GM12878 (cell line): ENCODE results near the gene IGLL5. TPM values are rescaled to one million over a fixed set of nuclear protein-coding genes. Genes with fewer than 3 reads are reported as not detected.
A peak's percentile ranks its signal among the peaks of the same experiment; 100 is the strongest.

Experiments used
- BACH1 ChIP-seq: fragments of 450-650 bp; IDR thresholded peaks from 2 replicates; pipeline ENCODE4 v1.6.1; 2017; ENCODE audit warnings: mild to moderate bottlenecking, borderline replicate concordance
- CBX5 ChIP-seq: sonication (generic); IDR thresholded peaks from 2 replicates; pipeline ENCODE4 v1.6.1; 2016; ENCODE audit warnings: low read depth, moderate library complexity, mild to moderate bottlenecking, inconsistent platforms
- CREB1 ChIP-seq: IDR thresholded peaks from 2 replicates; pipeline ENCODE4 v1.6.1; 2012; ENCODE audit warnings: low read depth, mild to moderate bottlenecking, inconsistent platforms
- E4F1 ChIP-seq: fragments of 450-650 bp; IDR thresholded peaks from 2 replicates; pipeline ENCODE4 v1.6.1; 2018; ENCODE audit warnings: borderline replicate concordance, mild to moderate bottlenecking; ENCODE audit not compliant: partially characterized antibody
- ETV6 ChIP-seq, 2 experiments: fragments of 450-650 bp in 1 of 2; IDR thresholded peaks in 1 of 2; conservative IDR thresholded peaks in 1 of 2; 2 replicates each; pipeline ENCODE4 v1.6.1; 2014; ENCODE audit warnings: antibody characterized with exemption in 1 of 2, borderline replicate concordance in 1 of 2, low read depth in 1 of 2, mild to moderate bottlenecking in 1 of 2, moderate library complexity in 1 of 2
- FOS ChIP-seq: IDR thresholded peaks from 3 replicates; pipeline ENCODE4 v1.6.1; 2011; ENCODE audit warnings: borderline replicate concordance; ENCODE audit not compliant: insufficient read length; ENCODE audit errors: extremely low read depth
- MAX ChIP-seq: IDR thresholded peaks from 2 replicates; pipeline ENCODE4 v1.6.1; 2012; ENCODE audit warnings: low read depth, low read length, improper control_type of control experiment
- MEF2B ChIP-seq: fragments of 450-650 bp; IDR thresholded peaks from 2 replicates; pipeline ENCODE4 v1.6.1; 2018; ENCODE audit warnings: mild to moderate bottlenecking, moderate library complexity; ENCODE audit not compliant: partially characterized antibody, poor library complexity, severe bottlenecking
- POLR2A ChIP-seq: IDR thresholded peaks from 2 replicates; pipeline ENCODE4 v1.6.1; 2011; ENCODE audit warnings: low read depth, mild to moderate bottlenecking, low read length
- POU2F2 ChIP-seq: IDR thresholded peaks from 3 replicates; pipeline ENCODE4 v1.6.1; 2011; ENCODE audit warnings: low read depth, mild to moderate bottlenecking, low read length, borderline replicate concordance
- PRDM15 ChIP-seq: fragments of 450-650 bp; formaldehyde crosslinking; IDR thresholded peaks from 2 replicates; pipeline ENCODE4 v1.4.0; 2020; ENCODE audit warnings: mild to moderate bottlenecking, moderate library complexity
- TCF3 ChIP-seq: IDR thresholded peaks from 2 replicates; pipeline ENCODE4 v1.6.1; 2012; ENCODE audit warnings: low read depth, mild to moderate bottlenecking, low read length, borderline replicate concordance; ENCODE audit not compliant: insufficient read depth
- ZNF687 ChIP-seq: fragments of 450-650 bp; IDR thresholded peaks from 2 replicates; pipeline ENCODE4 v1.6.1; 2017; ENCODE audit warnings: mild to moderate bottlenecking, moderate library complexity
- polyA plus RNA-seq, 11 experiments: library from polyadenylated mRNA; depleted of rRNA in 4 of 11; unstranded in 6 of 11; stranded (reverse) in 5 of 11; fragments of >200 nt; fragmentation: Nextera tagmentation in 4 of 11; fragmentation: Illumina TruSeq in 1 of 11; extraction: Ambion mirVana in 4 of 11; extraction: Trizol in 1 of 11; gene quantifications; 1 replicate in 1 of 11; 2 replicates in 10 of 11; pipeline versions ENCODE4 v1.2.1 to v1.2.3, GENCODE V29; 2011 to 2016; ENCODE audit warnings: inconsistent platforms in 2 of 11, missing spikeins in 2 of 11, low read depth in 1 of 11
- total RNA-seq, 4 experiments: library from RNA; depleted of rRNA in 3 of 4; stranded (reverse); fragments of >200 nt in 3 of 4; fragmentation: Illumina TruSeq in 1 of 4; extraction: Trizol in 1 of 4; gene quantifications; 2 replicates each; pipeline versions ENCODE4 v1.2.1 to v1.2.3, GENCODE V29; 2013 to 2021
- TF ChIP-seq, protein P1 (sequence below): IDR thresholded peaks from 2 replicates; pipeline ENCODE4 v1.6.1; 2012; ENCODE audit warnings: mild to moderate bottlenecking, low read depth, low read length

The IGLL5 gene
- total and polyA plus RNA-seq, 10 of the 15 experiments (the other 5 are each of a cell fraction or from before 2014, with no cell fraction given): not detected

DNA sequence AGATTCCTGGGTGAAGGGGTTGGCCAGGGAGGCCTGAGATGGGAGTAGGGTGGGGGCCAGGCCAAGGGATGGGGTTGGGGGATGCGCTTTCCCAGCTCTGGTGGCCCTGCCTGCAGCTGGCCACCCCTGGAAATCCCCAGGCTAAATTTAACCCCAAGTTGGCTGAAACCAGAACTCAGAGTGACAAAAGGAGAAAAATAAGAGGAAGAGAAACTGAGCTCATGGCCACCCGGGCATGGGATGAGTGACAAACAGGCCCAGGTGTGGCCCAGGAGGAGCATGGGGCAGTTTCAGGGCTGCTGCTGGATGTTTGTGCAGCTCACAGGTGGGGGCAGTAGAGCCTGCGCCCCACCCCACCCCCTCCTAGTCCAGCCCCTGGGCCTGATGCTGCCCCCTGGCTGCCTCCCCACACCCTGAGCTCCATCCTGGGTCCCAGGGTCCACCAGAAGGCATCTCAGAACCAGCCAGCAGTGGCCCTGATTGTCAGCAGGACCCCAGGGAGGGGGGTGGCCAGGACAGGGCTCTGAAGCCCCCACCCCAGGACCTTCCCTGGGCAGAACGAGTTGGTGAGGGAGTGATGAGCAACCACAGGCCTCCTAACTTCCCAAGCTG, 48.0 kb downstream of the IGLL5 start (continued):
- TF ChIP-seq PRDM15 (no peak), BACH1 (peak; percentile 95; the same call in 1 of the 2 replicates), CBX5 (no peak), ZNF687 (no peak; the same call in 1 of the 2 replicates), ETV6 (conservative IDR thresholded peaks at IDR 0.05 in 1 of 2, IDR thresholded peaks at IDR 0.05 in 1 of 2; ENCODE audit: borderline replicate concordance in 1 of 2, low read depth in 1 of 2) (peak in 1 of 2 experiments; percentile 80; a peak in 2 of 4 replicates), POLR2A (no peak; the same call in 1 of the 2 replicates), TCF3 (peak; percentile 100), MAX (peak; percentile 60; the same call in 1 of the 2 replicates), FOS (no peak), E4F1 (no peak), POU2F2 (peak; percentile 97), MEF2B (peak; percentile 99), CREB1 (no peak)
- TF ChIP-seq, protein P1, sequence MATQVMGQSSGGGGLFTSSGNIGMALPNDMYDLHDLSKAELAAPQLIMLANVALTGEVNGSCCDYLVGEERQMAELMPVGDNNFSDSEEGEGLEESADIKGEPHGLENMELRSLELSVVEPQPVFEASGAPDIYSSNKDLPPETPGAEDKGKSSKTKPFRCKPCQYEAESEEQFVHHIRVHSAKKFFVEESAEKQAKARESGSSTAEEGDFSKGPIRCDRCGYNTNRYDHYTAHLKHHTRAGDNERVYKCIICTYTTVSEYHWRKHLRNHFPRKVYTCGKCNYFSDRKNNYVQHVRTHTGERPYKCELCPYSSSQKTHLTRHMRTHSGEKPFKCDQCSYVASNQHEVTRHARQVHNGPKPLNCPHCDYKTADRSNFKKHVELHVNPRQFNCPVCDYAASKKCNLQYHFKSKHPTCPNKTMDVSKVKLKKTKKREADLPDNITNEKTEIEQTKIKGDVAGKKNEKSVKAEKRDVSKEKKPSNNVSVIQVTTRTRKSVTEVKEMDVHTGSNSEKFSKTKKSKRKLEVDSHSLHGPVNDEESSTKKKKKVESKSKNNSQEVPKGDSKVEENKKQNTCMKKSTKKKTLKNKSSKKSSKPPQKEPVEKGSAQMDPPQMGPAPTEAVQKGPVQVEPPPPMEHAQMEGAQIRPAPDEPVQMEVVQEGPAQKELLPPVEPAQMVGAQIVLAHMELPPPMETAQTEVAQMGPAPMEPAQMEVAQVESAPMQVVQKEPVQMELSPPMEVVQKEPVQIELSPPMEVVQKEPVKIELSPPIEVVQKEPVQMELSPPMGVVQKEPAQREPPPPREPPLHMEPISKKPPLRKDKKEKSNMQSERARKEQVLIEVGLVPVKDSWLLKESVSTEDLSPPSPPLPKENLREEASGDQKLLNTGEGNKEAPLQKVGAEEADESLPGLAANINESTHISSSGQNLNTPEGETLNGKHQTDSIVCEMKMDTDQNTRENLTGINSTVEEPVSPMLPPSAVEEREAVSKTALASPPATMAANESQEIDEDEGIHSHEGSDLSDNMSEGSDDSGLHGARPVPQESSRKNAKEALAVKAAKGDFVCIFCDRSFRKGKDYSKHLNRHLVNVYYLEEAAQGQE: peak; percentile 40; the same call in 1 of the 2 replicates
